HG03095 (cell line): ENCODE measurements around the gene MAGEA1.
"Not testable (repeated sequence)": the region's sequence is repeated elsewhere in the genome, so short reads cannot be mapped to it uniquely, and the experiment has no call there.

Experiments
- ATAC-seq: cut with Tn5 transposase; IDR thresholded peaks from one replicate; pipeline ENCODE4 v1.9.1; 2021; ENCODE audit warnings: moderate library complexity; ENCODE audit not compliant: unreplicated experiment

The MAGEA1 gene, protein sequence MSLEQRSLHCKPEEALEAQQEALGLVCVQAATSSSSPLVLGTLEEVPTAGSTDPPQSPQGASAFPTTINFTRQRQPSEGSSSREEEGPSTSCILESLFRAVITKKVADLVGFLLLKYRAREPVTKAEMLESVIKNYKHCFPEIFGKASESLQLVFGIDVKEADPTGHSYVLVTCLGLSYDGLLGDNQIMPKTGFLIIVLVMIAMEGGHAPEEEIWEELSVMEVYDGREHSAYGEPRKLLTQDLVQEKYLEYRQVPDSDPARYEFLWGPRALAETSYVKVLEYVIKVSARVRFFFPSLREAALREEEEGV

DNA sequence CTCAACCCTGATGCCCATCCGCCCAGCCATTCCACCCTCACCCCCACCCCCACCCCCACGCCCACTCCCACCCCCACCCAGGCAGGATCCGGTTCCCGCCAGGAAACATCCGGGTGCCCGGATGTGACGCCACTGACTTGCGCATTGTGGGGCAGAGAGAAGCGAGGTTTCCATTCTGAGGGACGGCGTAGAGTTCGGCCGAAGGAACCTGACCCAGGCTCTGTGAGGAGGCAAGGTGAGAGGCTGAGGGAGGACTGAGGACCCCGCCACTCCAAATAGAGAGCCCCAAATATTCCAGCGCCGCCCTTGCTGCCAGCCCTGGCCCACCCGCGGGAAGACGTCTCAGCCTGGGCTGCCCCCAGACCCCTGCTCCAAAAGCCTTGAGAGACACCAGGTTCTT is at the start of gene MAGEA1:
MAGEA1 (plus strand) TSS at position 154 of the 400 bp plus-strand sequence. CDS start 3,106 bp downstream, outside the sequence.
- no peak for ATAC-seq

DNA sequence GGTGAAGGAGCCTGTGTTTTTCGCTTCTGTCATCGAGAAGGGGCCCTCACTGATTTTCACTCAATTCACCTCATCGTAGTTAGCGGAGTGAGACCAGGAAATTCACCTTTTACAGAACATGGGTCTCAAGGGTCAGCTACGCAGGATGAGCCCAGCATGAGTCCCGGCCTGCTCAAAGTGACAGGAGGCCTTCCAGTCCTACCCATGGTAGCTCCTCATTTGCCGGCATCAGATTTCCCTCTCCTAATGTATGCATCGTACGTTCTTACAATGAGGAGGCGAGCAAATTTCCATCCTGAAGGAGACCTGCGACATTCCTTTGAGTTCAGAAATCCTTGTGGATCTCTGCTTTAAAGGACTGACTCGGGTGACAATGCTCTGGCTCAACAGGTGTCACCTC is 46.2 kb upstream of the MAGEA1 start:
- ATAC-seq = not testable (repeated sequence)

DNA sequence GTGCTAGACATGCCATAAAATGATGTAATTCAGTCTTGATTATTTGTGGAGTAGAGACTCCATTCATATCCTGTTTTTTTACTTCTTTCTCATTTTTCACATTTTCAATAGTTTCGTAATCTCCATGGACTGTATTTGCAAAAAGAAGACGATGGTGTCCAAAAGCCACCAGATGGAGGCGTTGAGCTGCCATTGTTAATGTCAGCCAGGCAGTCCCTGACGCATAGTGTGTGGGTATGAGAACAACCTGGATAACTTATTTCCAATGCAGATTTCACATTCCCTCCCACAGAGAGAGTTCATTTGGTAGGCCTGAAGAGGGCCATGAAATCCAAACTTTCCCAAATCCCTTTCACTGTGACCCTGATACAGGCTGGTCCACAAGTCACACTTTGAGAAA is 40.0 kb upstream of the MAGEA1 start:
- not testable (repeated sequence) for ATAC-seq

DNA sequence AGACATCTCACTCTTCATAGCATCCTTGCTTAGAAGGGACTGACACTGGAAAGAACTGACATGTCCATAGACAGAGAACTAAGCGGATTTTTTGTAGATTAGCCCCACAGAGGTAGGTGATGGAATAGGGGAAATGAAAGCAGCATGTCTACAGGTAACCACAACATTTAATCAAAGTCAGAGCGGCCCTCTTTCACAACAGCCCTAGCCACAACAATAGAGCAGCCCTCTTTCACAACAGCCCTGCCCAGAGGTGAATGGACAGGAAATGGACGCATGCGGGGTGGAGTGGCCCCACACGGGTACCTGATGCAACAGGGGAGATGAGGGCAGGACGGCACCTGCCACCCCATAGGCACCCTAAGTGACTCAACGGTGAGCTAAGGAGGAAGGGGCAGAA is 32.8 kb upstream of the MAGEA1 start:
- ATAC-seq = not testable (repeated sequence)

DNA sequence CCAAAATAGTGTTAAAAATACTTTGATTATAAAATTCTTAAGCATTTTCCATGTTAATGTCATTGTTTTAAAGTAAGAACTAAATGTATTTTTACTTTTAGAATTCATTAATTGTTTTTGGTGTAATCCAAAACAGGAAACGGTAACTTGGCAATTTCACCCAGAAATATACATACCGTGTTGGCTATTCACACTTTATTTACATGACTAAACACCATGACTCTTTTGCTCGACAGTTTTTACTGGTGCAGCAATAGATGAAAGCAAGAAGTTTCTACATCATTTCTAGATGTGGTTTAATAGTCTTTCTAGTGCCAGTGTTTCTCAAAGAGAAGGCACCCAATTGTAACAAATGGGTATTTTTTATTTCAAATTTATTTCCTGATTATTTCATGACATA is 25.6 kb upstream of the MAGEA1 start:
- ATAC-seq = no peak

DNA sequence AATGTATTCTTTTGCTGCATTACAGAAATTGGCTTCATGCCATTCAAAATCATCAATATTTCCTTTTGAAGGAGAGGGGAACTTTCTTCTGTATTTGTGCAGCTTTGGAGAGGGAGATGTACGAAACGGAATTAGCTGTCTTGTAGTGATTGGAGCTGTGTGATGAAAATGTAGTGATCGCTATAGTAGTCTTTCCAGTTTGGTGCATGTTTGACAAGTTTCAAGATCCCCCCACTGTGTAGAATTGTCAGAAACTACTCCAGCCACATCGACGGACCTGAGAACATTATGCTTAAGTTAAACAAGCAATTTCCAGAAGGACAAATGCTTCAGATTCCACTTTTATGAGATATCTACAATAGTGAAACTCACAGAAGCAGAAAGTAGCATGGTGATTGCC is 21.6 kb upstream of the MAGEA1 start:
- ATAC-seq = no peak

DNA sequence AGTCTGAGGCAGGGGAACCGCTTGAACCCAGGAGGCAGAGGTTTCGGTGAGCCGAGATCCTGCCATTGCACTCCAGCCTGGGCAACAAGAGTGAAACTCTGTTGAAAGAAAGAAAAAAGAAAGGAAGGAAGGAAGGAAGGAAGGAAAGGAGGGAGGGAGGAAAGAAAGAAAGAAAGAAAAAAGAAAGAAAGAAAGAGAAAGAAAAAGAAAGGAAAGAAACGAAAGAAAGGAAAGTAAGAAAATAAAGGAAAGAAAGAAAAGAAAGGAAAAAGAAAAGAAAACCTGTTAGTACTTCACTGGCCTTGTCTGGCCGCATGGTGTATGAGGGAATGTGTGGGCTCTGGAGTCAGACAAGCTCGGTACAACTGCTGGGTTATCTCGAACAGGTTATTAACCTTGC is 20.8 kb upstream of the MAGEA1 start:
- ATAC-seq = no peak

DNA sequence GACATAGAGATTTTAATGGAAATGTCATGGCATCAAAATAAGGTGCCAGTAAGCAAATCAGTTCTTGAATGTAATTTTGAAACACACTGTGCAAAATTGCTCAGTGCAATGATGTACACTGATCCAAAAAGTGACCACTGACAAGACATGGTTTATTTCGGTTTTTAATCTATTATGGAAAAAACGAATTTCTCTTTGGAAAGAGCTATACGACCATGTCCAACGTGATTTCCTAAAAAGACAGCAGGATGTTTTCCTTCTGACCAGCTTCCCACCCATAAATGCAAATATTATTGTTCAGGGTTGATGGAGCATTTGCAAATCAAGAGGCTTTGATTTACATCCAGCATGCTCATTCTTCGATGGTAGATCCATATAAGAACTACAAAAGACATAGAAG is 17.1 kb upstream of the MAGEA1 start:
- ATAC-seq = no peak

DNA sequence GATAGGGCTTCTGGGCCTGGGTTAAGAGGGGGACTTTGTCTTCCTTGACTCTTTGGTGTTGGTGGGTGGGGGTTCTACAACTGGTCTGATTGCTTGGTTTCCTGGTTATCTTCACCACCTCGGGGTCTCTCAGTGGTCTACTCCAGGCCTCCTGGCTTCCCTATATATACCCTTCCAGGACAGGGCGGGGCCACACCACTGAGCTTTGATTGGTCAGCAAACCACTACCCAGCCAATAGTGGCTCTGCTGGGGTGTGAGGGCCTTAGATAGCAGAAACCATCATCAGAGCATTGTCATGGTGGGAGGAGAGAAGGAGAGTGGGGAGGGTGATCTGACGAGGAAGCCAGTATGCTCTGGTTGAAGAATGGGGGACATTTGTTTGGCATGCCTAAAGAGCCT is 14.4 kb upstream of the MAGEA1 start:
- ATAC-seq = no peak

DNA sequence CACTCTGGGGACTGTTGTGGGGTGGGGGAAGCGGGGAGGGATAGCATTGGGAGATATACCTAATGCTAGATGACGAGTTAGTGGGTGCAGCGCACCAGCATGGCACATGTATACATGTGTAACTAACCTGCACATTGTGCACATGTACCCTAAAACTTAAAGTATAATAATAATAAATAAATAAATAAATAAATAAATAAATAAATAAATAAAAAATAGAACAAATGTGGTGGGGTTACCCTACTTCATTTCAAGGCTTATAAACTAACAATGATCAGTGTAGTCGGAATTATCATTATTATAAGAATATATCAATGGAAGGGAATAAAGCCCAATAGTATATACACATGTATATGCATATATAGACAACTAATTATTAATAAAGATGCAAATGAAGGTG is 10.7 kb upstream of the MAGEA1 start:
- ATAC-seq = not testable (repeated sequence)

DNA sequence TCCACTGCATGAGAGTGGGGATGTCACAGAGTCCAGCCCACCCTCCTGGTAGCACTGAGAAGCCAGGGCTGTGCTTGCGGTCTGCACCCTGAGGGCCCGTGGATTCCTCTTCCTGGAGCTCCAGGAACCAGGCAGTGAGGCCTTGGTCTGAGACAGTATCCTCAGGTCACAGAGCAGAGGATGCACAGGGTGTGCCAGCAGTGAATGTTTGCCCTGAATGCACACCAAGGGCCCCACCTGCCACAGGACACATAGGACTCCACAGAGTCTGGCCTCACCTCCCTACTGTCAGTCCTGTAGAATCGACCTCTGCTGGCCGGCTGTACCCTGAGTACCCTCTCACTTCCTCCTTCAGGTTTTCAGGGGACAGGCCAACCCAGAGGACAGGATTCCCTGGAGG is 2.7 kb downstream of the MAGEA1 start:
- no peak for ATAC-seq

DNA sequence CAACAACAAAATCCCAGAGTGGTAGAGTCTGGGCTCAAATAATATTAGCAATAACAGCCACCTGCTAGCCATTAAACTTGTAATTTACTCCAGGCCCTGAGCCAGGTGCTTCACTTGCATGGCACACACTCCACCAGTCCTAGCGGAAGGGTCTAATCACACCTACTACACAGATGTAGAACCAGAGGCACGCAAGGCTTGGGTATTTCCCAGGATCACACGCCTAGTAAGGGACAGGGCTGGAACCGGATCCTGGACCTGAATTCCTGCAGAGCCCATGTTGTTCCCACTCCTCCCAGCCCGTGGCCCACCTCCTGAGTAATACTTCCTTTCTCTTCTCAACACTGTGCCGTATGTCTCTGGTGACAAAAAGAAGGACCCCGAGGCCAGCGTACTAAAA is 5.7 kb downstream of the MAGEA1 start:
- no peak for ATAC-seq

DNA sequence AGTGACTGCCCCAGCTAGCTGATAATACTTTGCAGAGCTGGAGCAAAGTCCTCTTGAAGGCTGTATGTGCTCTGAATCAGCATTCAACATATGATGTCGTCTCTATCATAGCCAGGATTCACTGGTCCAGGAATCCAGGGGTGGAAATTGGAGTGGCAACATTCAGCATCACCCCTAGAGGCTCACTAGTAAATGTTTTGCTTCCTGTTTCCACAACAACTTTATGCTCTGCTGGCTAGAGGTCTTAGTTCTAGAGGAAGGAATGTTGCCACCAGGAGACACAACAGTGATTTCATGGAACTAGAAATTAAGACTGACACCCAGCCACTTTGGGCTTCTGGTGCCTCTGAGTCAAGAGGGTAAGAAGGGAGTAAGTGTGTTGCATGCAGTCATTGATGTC is 11.3 kb downstream of the MAGEA1 start:
- ATAC-seq = no peak

DNA sequence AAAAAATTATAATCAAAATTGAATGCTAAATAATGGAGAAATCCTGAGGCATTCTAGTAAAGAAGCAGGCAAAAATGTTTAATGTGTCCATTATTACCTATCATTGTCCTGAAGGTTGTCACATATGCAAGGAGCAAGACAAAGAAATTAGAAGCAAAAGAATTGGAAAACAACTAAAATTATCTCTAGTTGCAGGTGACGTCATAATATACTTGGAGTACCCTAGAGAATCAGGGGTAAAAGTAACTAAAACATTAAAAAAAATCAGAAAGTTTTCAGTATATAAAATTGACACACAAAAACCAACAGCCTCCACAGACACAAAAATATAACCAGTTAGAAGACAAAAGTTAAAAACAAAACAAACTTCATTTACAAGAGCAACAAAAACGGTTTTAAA is 21.4 kb downstream of the MAGEA1 start:
- no peak for ATAC-seq

DNA sequence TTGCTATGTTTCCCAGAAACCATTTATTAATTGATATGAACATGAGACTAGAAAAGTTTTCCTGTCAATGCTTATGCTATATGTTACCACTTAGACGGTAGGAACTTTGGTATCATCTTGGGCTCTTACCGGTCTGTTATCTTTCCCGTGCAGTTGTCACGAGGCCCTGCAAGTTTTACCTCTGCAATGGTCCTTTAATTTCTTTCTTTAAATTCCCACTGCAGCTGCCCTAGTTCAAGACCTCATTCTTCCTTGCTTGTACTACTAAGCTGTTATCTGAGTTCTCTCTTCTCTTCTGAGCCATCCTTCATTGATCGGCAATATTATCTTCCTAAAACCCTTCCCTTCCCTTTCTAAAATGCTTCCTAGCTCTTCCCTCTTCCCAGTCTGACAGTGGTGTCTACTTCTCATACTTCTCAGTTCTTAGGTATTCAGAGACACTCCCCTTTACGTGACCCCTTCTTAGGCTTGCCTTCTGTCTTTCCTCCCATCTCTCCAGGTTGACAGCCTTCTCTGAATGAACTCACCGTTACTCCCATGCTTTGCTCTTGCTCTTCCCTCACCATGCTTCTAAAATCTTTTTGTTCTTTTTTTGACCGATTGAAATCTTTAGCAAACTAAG is 27.5 kb downstream of the MAGEA1 start:
- no peak for ATAC-seq

DNA sequence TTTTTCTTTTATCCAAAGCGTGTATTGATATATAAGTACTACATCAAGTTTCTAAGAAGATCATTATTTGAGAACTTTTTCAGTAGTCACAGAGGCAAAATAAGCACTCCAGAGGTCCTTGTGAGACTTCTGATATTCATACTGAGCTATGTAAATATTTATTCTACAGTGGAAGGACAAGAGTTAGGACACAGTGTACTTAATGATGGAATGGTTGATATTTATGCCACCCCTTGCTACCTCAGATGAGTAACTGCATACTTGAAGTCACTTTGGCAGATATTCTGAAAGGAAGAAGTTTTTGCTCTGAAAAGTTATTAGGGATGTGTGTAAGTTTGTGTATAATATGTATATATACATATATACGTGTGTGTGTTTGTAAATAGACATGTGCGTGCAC is 30.3 kb downstream of the MAGEA1 start:
- no peak for ATAC-seq

DNA sequence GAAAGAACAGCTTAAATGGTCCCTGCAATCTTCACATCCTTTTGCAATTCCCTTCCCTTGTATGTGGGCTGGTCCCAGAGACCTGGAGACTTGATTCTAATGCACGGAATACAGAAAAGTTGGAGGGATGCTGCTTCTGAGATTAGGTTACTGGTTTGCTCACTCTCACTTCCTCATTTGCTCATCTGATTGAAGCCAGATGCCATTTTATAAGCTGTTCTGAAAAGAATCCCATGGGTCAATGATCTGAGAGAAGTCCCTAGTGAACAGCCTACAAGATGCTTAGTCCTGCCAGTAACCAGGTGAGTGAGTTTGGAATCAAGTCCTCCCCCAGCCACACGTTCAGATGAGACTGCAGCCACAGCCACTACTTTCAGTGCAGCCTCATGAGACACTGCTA is 35.9 kb downstream of the MAGEA1 start:
- ATAC-seq = no peak

DNA sequence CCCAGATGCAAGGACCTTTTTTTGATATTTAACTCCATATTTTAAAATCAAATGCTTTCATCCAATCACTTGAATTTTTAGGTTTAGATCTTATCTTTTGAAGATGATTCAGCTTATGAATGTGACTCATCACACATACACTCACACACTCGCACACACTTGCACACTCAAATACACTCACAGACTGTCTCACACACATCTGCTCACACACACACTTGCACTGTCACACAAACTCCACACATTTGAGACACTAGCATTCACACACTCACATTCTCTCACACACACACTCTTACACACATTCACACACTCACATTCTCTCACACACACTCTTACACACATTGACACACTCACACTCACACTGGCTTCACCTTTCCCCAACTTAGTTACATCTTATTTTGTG is 37.8 kb downstream of the MAGEA1 start:
- ATAC-seq = no peak

DNA sequence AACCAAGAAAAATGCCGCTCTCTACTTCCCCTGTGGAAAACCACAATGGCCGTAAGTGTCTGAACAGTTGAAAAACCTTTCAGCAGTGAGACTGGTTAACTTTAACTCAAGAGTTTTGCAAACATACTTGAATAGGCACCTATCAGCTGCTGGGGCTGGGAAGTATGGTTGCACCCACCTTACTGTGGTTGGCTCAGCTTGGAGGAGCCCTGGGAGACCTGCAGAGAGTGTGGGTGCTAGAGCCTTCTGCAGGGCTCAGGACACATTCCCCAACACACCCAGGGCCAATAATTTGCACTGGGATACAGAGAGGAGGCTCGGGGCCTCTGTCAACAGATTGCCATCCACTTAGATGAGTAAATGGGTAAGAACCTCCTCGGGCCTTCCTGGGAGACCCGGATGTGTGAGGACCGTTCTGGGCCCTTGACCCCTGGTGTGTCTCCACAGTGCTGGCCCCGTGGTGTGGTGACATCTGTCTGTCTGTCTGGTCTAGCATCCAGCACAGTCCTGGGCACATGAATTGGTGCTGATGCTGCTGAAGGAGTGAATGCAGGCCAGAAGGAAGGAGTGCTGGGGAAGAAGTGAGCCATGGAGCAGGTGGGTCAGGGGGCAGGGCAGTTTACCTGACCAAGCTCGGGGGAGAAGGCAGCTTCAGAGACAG is 46.5 kb downstream of the MAGEA1 start:
- no peak for ATAC-seq

DNA sequence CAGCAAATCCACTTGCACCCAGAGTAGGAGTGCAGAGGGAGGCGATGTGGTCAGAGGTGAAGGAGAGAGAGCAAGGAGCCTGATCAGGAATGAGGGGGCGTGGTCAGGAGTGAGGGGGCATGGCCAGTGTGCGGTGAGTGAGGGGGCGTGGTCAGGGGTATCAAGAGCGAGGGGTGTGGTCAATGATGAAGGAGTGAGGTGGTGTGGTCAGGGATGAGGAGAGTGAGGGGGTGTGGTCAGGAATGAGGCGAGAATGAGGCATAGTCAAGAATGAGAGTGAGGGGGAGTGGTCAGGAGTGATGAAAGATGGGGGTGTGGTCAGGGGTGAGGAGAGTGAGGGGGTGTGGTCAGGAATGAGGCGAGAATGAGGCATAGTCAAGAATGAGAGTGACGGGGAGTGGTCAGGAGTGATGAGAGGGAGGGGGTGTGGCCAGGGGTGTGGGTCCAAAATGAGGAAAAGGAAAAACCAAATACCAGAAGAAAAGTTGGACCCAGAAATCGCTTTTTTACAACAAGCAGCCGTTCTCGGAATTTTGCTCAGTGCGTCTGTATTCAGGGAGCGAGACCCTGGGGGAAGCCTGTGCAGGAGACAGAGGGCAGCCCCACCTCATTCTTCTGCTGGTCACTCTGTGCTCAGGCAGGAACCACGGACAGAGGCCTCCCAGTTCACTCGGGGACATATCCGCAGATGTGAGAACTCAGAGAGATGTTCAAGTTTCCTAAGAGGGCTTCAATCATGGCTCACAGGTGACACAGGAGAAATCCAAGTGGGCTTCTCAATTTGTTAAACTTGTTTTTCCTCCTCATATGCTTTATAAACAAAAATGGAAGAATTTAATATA is 47.5 kb downstream of the MAGEA1 start:
- ATAC-seq = no peak
